T-helper 1 cell (primary cell): ENCODE results near the gene SNX1.
A peak's percentile ranks its signal among the peaks of the same experiment; 100 is the strongest.

Experiments used
- DNase-seq, 5 donors: peaks; one replicate each; pipeline ENCODE4 v3.0.0-alpha.2; 2012 to 2020

Gene SNX1

DNA sequence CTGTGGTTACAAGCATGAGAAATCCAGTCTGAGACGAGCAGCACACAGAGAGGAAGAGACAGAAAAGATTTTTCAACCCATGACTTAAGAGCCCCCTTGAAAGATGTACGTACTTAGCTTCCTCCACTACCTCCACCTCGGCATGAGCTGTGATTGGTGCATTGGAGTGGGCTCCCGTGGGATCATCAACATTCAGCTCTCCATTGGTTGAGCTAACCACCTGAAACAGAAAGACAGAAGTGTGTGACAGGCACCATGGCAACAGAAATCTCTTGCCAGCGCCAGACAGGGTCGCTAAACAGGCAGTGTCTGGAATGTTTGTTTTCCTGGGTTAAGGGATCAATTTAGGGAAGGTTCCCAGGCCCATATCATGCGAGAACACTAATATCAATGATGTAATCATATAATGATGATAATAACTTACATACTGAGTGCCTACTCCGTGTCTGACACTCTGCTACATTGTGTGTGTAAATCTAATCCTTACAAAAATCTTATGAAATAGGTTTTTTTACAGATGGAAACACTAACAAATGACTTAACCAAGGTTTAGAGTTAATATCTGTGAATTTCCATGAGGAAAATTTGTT, 84.5 kb downstream of the SNX1 start:
- DNase-seq = no peak

- DNase-seq = no peak
Measured at GRCh38 chr15:64182859-64183370, 87.1 kb downstream of the SNX1 start.

GRCh38 chr15:64185146-64185911, 89.5 kb downstream of the SNX1 start:
- no peak for DNase-seq

DNA sequence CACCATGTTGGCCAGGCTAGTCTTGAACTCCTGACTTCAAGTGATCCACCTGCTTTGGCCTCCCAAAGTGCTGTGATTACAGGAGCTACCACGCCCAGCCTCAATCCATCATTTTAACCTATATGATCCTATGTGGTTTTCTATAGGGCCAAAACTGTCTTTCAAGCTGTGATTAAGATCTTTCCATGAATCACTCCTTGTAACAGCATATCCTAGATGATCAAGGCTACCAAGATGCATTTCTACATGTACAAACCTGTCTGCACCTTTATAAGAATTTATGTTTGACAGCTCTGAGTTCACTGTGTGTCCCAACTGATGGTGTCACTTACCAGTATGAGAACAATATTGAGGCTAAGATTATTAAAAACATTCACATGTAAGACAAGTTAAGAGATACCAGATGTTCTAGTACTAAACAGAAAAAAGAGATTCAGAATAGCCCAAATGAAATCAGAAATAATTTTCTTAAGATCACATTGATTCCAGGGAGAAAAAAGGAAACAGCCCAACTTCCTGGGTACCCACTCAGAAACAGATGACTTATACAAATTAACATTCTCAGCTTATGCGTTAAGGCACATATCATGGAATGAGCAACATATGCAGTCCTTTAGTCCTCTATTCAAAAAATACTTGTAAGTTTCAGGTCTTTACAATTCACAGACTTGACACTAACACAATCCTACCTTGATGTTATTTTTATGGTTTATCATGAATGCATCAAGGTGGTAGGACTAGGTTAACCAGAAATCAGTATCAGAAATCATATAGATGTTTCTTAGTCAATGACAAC, 91.8 kb downstream of the SNX1 start:
- DNase-seq = peak in 1 of 5 donors; percentile 21
